Cerebellar nuclear complex (tissue), 1 donor: ENCODE results near the gene PPM1D.
A peak's percentile ranks its signal among the peaks of the same experiment; 100 is the strongest.
"Not testable (repeated sequence)": the region's sequence is repeated elsewhere in the genome, so short reads cannot be mapped to it uniquely, and the experiment has no call there.

Experiments
- DNase-seq, 2 experiments: peaks; one replicate each; lab custom pipeline; 2025; lab: John Stamatoyannopoulos, UW

PPM1D gene

DNA sequence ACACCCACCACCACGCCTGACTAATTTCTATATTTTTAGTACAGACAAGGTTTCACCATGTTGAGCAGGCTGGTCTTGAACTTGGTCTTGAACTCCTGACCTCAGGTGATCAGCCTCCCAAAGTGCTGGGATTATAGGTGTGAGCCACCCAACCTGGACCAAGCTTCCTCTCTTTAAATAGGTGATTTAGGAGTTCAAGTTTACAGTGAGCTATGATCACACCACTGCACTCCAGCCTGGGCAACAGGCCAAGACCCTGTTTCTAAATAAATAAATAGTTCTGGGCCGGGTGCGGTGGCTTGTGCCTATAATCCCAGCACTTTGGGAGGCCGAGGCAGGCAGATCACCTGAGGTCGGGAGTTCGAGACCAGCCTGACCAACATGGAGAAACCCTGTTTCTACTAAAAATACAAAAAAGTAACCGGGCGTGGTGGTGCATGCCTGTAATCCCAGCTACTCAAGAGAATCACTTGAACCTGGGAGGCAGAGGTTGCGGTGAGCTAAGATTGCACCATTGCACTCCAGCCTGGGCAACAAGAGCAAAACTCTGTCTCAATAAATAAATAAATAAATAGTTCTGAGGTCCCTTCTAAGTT lies 6.5 kb upstream of the PPM1D start:
- not testable (repeated sequence) for DNase-seq

DNA sequence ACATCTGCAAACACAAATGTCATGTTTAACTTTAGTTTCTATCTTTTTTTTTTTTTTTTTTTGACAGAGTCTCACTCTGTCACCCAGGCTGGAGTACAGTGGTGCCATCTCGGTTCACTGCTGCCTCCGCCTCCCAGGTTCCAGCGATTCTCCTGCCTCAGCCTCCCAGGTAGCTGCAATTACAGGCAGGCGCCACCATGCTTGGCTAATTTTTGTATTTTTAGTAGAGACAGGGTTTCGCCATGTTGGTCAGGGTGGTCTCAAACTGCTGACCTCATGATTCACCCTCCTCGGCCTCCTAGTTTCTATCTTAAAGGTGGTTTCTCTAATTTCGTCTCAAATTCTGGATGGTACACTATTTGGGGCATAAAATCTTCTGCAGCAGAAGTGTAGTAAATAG lies 5.8 kb upstream of the PPM1D start:
- not testable (repeated sequence) for DNase-seq

DNA sequence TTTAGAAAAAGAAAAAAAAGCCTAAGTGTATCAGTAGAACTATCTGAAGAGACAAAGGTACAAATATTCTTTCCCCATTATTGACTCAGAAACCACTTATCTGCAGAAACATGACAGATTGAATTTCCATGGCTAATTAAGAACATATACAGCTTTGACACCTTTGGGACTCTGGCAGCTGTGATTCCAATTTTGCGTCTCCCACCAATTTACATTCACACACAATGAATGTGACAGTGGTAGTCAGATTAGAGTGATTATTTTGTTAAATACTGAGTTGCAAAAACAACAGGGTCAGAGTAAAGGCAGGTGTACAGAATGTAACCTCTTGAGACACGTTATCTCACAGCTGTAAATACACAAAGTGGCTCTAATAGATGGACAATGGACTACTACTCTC lies 5.3 kb upstream of the PPM1D start:
- no peak for DNase-seq

DNA sequence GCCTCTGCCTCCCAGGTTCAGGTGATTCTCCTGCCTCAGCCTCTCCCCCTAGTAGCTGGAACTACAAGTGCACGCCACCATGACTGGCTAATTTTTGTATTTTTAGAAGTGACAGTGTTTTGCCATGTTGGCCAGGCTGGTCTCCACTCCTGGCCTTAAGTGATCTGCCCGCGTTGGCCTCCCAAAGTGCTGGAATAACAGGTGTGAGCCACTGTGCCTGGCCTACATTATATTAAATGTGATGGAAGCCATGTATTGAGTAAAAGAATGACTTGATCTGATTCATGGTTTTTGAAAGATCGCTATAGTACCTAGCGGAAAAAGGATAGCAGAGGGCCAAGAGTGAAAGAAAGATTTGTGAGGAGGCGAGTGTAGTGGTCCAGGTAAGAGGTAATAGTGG lies 2.7 kb upstream of the PPM1D start:
- DNase-seq = no peak

DNA sequence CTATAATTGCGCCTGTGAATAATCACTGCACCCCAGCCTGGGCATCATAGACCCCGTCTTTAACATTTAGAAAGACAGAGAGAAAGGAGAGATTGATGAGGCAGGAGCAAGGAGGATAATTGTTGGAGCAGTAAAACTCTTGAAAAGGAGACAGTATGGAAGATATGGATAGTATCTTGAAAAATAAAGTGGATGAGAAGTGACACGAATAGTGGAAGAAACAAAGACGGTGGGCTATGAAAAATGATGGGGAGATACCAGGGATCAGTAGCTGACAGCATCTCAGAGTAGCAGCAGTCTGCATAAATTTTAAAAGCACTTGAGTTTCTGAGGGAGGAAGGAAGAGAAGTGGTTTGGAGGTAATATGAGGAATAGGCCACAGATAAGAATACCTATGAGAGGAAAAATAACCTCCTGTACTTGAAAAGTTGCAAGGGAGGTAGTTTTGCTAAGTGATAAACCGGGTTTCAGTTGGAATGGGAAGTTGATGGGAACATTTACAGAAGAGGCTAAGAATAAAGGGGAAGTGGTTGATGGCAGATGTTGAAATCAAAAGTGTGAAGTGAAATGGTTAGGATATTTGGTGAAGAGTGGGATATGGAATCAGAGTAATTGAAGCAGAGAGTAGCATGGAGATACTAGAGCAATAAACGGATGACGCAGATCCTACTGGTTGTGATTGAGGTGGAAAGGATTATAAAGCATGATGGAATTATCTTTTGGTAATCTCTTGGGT lies 1.8 kb upstream of the PPM1D start:
- no peak for DNase-seq

DNA sequence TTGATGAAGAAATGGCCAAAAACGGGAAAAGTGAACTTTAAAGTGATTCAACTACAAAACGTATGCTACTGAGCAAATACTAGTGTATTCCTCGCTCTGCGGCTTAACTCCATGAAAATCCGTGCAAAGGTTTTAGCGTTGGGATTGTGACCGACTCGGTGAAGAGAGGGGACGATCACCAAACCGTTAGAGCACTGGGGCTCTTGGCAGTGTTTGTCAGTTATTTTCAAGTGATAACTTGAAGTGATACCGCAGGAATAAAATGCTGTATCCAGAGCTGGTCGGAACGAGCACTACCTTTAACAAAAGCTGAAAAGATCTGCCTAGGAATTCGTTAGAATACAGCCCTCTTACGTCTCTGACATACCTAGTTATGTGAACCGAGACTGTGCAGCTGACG lies 773 bp upstream of the PPM1D start:
- peak in 1 of 2 experiments; percentile 71 for DNase-seq

DNA sequence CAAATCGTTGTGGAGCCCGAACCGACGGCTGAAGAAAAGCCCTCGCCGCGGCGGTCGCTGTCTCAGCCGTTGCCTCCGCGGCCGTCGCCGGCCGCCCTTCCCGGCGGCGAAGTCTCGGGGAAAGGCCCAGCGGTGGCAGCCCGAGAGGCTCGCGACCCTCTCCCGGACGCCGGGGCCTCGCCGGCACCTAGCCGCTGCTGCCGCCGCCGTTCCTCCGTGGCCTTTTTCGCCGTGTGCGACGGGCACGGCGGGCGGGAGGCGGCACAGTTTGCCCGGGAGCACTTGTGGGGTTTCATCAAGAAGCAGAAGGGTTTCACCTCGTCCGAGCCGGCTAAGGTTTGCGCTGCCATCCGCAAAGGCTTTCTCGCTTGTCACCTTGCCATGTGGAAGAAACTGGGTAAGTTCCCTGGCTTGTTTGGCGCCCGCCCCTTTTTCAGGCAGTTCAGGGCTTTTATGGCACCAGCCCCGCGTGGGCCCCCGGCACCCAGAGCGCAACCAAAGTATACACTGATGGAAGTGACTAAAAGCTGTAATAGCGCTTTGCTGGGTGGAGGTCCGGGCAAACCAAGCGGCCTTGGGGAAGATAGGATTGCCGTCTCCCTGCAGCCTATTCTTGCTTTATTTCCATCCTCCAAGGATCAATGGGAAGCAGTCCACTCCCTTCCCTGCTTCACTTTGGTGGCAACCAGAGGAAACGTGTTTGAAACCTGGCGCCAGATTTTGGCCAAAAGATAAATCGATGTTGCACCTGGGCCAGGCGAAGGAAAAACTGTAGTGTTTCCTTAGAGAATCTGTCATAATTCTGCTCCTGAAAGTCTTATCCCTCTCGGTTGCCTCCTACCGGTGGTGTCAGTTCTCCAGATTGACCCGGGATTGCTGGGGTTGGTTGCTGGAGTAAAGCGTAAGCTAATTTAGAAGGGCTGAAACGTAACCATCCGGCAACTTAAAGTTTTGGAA lies 775 bp downstream of the PPM1D start:
- DNase-seq = peak in 1 of 2 experiments; percentile 53

DNA sequence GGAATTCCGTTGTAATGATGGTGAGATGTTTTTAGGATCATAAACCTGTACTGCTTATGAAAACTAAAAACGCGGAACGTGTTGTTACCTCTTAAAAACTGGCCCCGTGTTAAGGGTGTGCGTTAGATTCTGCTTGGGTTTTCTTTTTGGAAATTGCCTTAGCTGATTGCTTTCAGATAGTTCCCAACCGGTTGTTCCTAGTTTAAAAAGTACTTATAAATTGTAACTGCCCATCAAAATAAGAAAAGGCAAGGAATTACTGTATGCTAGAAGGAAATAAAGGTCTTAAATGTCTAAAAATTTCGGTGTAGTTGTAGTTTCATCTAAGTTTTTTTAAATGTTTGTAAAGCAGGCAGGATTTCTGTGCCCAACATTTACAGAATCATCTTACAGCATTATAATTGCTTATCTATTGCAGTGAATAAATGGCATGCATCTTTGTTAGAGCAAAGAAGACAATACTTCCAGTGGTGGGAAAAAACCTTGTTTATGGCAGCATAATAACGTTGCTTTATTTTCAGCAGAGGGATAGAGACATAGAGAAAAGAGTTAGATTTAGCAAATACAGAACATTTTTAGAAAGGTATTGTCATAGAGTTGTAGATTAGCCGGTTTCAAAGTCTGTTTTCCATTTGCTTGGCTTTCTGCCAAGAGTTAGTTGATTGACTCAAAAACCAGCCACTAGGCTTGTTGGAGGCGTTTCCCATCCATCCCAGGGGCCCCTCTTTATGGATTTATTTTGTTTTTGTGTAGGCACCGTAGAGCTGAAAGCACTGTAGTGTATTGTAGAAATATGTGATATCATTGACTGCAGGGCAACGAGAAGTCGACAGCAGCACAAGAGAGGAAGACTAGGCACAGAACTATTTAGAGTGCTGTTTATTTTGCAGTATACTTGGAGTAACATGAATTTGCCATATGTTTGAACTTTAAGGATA lies 1.7 kb downstream of the PPM1D start:
- DNase-seq = peak in 1 of 2 experiments; percentile 67

DNA sequence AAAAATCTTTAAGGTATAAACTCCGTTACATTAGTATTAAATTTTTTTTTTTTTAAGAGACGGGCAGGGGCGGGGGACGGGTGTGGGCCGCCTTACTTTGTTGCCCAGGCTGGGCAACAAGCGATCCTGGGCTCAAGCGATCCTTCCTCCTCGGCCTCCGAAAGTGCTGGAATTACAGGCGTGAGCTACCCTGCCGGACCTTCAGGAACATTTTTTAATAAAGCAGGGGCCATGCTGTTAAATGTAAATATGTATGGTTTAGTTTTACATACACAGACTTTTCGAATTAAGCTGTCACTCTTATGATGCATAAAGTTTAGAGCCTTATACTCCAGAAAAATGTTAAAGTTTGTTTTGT lies 2.4 kb downstream of the PPM1D start:
- no peak for DNase-seq

DNA sequence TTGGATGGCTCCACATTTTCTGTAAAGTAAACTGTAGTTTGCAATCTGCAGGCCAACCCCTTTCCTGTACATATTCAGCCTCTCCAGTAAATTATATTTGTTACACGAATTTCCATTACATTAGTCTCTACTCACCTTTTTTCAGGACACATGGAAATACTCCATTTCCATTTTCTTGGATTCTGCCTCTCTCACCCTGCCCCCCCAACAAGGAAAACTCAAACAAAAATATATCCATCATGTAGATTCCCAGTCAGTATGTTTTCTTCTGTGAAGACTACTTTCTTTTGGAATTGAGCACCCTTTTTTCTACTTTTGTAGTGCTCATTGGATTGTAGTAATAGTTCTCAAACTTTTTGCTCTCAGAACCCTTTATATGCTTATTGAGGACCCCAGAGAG lies 2.9 kb downstream of the PPM1D start:
- DNase-seq = no peak

DNA sequence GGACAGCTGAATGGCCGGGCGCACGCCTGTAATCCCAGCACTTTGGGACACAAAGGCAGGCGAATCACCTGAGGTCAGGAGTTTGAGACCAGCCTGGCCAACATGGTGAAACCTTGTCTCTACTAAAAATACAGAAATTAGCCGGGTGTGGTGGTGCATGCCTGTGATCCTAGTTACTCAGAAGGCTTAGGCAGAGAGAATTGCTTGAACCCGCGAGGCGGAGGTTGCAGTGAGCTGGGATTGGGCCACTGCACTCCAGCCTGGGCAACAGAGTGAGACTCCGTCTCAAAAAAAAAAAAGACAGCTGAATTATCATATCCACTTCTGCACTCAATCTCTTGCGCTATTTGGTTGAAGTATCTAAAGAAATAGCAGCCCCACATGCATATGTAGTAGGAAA lies 3.5 kb downstream of the PPM1D start:
- not testable (repeated sequence) for DNase-seq

DNA sequence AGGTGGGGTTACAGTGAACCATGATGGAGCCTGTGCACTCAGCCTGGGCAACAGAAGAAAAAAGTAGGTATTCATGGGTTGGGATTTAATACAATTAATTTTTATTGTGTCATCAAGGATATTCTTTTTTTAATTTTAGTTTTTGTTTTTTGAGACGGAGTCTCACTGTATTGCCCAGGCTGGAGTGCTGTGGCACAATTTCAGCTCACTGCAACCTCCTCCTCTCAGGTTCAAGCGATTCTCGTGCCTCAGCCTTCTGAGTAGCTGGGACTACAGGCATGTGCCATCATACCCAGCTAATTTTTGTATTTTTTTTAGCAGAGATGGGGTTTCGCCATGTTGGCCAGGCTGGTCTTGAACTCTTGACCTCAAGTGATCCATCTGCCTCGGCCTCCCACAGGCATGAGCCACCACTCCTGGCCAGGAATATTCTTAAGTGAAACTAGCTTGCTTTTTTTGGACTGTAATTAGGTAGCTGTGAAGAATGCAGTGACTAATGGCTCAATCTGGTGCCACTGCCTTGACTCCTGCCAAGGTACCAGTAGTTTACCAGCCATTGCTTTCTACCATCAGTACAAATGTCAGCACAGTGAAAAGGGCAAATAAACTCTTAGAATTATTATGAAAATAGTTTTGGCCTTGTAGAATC lies 4.8 kb downstream of the PPM1D start:
- peak in 1 of 2 experiments; percentile 52 for DNase-seq

DNA sequence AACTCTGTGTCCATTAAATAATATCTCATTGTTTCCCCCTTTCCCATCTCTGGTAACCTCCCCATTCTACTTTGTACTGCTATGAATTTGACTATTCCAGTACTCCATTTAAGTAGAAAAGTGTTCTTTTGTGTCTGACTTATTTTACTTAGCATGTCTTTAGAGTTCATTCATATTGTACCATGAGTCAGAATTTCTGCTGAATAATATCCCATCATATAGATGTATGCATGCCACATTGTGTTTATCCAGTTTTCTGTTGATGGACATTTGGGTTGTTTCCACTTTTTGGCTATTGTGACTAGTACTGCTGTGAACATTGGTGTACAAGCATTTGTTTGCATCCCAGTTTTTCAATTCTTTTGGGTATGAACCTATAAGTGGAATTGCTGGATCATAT lies 6.0 kb downstream of the PPM1D start:
- DNase-seq = no peak

DNA sequence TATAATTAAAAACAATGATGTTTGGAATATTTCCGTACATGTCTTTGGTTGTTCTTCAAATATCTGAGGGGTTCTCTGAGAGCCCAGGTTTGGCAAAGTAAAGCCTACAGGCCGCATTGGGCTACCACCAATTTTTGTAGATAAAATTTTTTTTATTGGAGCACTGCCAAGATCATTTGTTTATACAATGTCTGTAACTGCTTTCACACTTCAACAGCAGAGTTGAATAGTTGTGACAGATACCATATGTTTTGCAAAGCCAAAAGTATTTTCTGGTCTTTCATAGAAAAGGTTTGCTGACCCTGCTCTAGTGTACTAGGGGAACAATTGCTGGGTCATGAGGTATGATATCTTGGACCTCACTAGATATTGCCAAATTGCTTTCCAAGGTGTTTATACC lies 10.5 kb downstream of the PPM1D start:
- DNase-seq = no peak

DNA sequence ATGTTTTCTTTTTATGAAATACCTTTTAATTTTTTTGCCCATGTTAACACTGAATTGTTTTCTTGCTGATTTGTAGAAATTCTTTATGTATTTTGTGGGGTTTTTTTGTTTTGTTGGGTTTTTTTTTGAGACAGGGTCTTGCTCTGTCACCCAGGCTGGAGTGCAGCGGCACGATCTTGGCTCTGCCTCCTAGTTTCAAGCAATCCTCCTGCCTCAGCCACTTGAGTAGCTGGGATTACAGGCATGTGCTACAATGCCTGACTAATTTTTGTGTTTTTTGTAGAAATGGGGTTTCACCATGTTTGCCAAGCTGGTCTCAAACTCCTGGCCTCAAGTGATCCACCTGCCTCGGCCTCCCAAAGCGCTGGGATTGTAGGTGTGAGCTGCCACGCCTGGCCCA lies 11.3 kb downstream of the PPM1D start:
- DNase-seq = not testable (repeated sequence)

DNA sequence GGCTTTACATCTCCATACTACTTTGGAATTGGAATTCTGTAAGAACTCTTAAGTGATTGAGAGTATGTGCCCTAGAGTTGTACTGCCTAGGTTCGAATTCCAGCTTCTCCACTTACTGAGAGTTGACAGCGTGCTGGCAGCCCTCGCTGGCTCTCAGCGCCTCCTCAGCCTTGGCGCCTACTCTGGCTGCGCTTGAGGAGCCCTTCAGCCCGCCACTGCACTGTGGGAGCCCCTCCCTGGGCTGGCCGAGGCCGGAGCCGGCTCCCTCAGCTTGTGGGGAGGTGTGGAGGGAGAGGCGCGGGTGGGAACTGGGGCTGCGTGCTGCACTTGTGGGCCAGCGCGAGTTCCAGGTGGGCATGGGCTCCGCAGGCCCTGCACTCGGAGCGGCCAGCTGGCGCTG lies 13.3 kb downstream of the PPM1D start:
- no peak for DNase-seq

DNA sequence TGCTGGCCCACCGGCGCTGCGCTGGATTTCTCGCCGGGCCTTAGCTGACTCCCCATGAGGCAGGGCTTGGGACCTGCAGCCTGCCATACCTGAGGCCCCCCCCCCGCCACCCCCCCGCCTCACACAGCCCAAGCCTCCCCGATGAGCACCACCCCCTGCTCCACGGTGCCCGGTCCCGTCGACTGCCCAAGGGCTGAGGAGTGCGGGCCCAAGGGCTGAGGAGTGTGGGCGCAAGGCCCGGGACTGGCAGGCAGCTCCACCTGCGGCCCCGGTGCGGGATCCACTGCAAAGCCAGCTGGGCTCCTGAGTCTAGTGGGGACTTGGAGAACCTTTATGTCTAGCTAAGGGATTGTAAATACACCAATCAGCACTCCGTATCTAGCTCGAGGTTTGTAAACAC lies 13.8 kb downstream of the PPM1D start:
- not testable (repeated sequence) for DNase-seq

DNA sequence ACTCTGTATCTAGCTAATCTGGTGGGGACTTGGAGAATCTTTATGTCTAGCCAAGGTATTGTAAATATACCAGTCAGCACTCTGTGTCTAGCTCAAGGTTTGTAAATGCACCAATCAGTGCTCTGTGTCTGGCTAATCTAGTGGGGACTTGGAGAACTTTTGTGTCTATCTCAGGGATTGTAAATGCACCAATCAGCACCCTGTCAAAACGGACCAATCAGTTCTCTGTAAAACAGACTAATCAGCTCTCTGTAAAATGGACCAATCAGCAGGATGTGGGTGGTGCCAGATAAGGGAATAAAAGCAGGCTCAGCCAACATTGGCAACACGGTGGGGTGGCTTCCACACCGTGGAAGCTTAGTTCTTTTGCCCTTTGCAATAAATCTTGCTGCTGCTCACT lies 14.3 kb downstream of the PPM1D start:
- not testable (repeated sequence) for DNase-seq

DNA sequence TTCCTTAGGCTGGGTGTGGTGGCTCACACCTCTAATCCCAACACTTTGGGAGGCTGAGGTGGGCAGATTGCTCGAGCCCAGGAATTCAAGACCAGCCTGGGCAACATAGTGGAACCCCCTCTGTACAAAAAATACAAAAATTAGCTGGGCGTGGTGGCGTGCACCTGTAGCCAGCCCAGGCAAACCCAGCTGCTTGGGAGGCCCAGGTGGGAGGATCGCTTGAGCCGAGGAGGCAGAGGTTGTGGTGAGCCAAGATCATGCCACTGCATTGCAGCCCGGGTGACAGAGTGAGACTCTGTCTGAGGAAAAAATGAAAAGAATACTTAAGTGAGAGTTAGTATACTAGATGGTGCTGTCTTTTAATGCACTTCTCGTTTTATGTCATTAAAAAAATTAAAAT lies 15.1 kb downstream of the PPM1D start:
- no peak for DNase-seq

DNA sequence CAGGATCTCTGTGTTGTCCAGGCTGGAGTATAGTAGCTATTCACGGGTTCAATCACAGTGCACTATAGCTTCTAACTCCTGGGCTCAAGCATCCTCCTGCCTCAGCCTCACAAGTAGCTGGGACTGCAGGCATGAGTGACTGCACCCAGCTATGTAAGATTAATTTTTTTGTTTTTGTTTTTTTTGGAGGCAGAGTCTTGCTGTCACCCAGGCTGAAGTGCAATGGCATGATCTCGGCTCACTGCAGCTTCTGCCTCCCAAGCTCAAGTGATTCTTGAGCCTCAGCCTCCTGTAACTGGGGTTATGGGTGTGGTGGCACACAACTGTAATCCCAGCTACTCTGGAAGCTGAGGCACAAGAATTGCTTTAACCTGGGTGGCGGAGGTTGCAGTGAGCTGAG lies 15.8 kb downstream of the PPM1D start:
- DNase-seq = no peak

DNA sequence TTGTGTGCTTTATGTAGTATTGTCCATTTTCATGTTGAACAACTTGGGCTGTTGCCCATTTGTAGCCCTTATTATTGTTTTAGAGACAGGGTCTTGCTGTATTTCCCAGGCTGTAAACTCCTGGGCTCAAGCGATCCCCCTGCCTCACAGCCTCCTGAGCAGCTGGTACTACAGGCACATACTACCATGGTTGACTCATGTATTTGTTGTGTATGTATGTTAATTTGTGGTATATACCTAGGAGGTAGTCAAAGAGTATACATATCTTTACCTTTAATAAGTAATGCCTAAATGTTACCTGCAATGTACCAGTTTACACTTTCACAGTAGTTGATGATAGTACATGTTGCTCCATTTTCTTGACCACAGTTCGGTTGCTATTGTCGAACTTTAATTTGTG lies 18.1 kb downstream of the PPM1D start:
- DNase-seq = no peak
